PC-9 (cell line): ENCODE measurements around the gene HS6ST3. TPM values are rescaled to one million over a fixed set of nuclear protein-coding genes. Genes with fewer than 3 reads are reported as not detected.

Source experiments
- BruUV-seq: library from RNA; stranded (reverse); fragments of 400-500 nt; replicated peaks from 2 replicates; lab custom pipeline; 2021; lab: Mats Ljungman, UMichigan
- CTCF ChIA-PET: fragments of 300-600 bp; sonication (Branson Sonifier 250); formaldehyde crosslinking; loops from one replicate; lab custom pipeline; 2022; ENCODE audit warnings: antibody characterized with exemption; lab: Charles Lee
- POLR2A ChIA-PET: fragments of 300-600 bp; sonication (Branson Sonifier 250); formaldehyde crosslinking; loops from one replicate; lab custom pipeline; 2022; ENCODE audit warnings: antibody characterized with exemption; ENCODE audit not compliant: unreplicated experiment; lab: Charles Lee
- DNase-seq, 2 experiments: peaks; one replicate each; pipeline versions ENCODE4 v3.0.0 to v3.0.0-alpha.2; 2015 to 2022; ENCODE audit warnings: mixed read lengths in 1 of 2
- H2AFZ ChIP-seq: fragments of 200-600 bp; sonication (generic); 2 replicates; pipeline ENCODE4 v1.8.1; 2017; ENCODE audit warnings: antibody characterized with exemption
- H3F3A ChIP-seq: fragments of 200-600 bp; sonication (generic); 2 replicates; pipeline ENCODE4 v1.8.1; 2017; ENCODE audit warnings: antibody characterized with exemption, mild to moderate bottlenecking, low read depth; ENCODE audit not compliant: insufficient read depth
- H3K27ac ChIP-seq: fragments of 200-600 bp; sonication (generic); 2 replicates; pipeline ENCODE4 v1.6.1; 2016; ENCODE audit warnings: mixed run types
- H3K27me3 ChIP-seq: fragments of 200-600 bp; sonication (generic); 2 replicates; pipeline ENCODE4 v1.6.1; 2016; ENCODE audit warnings: low read depth, mixed run types; ENCODE audit not compliant: insufficient read depth
- H3K36me3 ChIP-seq: fragments of 200-600 bp; sonication (generic); 2 replicates; pipeline ENCODE4 v1.6.1; 2016; ENCODE audit warnings: low read depth, mixed run types
- H3K4me1 ChIP-seq: fragments of 200-600 bp; sonication (generic); replicated peaks from 2 replicates; pipeline ENCODE4 v1.6.1; 2016; ENCODE audit warnings: mixed run types; ENCODE audit not compliant: insufficient read depth
- H3K4me2 ChIP-seq: fragments of 200-600 bp; sonication (generic); 2 replicates; pipeline ENCODE4 v1.6.1; 2017; ENCODE audit warnings: mixed run types
- H3K4me3 ChIP-seq: fragments of 200-600 bp; sonication (generic); 2 replicates; pipeline ENCODE4 v1.6.1; 2016; ENCODE audit warnings: mixed run types
- H3K79me2 ChIP-seq: fragments of 200-600 bp; sonication (generic); 2 replicates; pipeline ENCODE4 v1.6.1; 2017; ENCODE audit warnings: low read depth, mixed run types
- H3K9me2 ChIP-seq: fragments of 200-600 bp; sonication (generic); 2 replicates; pipeline ENCODE4 v1.8.1; 2017; ENCODE audit warnings: mild to moderate bottlenecking; ENCODE audit not compliant: insufficient read depth
- H3K9me3 ChIP-seq: fragments of 200-600 bp; sonication (generic); 2 replicates; pipeline ENCODE4 v1.8.1; 2016; ENCODE audit warnings: low read depth; ENCODE audit not compliant: insufficient read depth
- H4K20me1 ChIP-seq: fragments of 200-600 bp; sonication (generic); 2 replicates; pipeline ENCODE4 v1.8.1; 2017; ENCODE audit not compliant: insufficient read depth
- EZH2 ChIP-seq: fragments of 200-600 bp; sonication (generic); IDR thresholded peaks from 2 replicates; pipeline ENCODE4 v1.8.0; 2017; ENCODE audit warnings: antibody characterized with exemption, low read depth
- intact Hi-C: fragments of 100-400 bp; cut with micrococcal nuclease; formaldehyde crosslinking; loops from one replicate; pipeline ENCODE4 v1.10.0; 2022; ENCODE audit not compliant: unreplicated experiment
- total RNA-seq: library from RNA; stranded (reverse); gene quantifications from 2 replicates; pipeline ENCODE4 v1.2.3, GENCODE V29; 2021
- TF ChIP-seq, protein P1 (sequence below): fragments of 200-600 bp; sonication (generic); conservative IDR thresholded peaks from 2 replicates; pipeline ENCODE4 v1.6.1; 2017; ENCODE audit warnings: mixed run types, antibody characterized with exemption, mild to moderate bottlenecking, moderate library complexity

The HS6ST3 gene
- total RNA-seq, 1 experiment from 2014 or later = not detected

DNA sequence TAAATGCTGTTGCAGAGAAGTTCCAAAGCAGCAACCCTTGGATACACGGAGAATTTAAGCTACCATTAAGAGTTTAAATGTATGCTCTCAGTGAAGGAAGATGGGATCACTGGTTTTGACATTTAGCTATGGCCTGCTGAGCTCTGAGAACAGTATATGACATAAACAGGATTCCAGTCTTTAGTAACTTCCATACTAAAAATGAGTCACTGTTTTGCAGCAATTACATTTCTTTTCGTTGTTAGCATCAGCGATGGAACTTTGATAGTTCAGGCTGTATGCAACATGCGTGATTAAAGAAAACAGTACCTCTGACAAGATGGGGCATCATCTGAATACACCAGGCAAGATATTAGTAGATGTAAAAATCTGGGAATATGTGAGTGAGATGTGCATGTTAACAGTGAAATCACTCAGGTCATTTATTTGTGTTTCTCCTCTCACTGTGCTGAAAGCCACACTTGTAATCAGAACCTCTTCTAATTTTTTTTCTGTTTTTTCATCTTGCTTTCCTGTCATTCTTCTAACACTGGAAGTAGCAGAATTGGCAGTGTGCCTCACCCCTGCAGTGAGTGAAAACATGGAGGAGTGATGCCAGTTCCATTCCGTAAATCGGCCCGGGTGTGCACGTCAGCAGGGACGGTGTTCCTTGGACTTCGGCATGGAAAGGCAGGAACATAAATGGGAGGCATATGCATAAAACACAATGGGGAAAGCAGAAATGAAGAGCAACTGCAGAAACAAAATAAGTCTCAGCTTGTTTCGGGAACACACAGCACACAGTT is 542.8 kb downstream of the HS6ST3 start:
- Histone ChIP-seq H3K9me3 (no peaks in the 10 kb centered on the region), H3K27ac (no peak overlapping the region), H3K9me2 (no peaks in the 10 kb centered on the region), H3K79me2 (no peaks in the 10 kb centered on the region), H4K20me1 (no peaks in the 10 kb centered on the region), H3K4me1 (no peaks in the 10 kb centered on the region), H3K4me2 (no peak overlapping the region), H3F3A (no peaks in the 10 kb centered on the region), H2AFZ (no peak overlapping the region), H3K36me3 (no peaks in the 10 kb centered on the region), H3K4me3 (no peak overlapping the region), H3K27me3 (no peaks in the 10 kb centered on the region)
- ChIA-PET POLR2A (no interaction called here), CTCF (no interaction called here)
- BruUV-seq = no TSS peak
- intact Hi-C loops = no loop called here
- no peak for TF ChIP-seq EZH2
- TF ChIP-seq, protein P1, sequence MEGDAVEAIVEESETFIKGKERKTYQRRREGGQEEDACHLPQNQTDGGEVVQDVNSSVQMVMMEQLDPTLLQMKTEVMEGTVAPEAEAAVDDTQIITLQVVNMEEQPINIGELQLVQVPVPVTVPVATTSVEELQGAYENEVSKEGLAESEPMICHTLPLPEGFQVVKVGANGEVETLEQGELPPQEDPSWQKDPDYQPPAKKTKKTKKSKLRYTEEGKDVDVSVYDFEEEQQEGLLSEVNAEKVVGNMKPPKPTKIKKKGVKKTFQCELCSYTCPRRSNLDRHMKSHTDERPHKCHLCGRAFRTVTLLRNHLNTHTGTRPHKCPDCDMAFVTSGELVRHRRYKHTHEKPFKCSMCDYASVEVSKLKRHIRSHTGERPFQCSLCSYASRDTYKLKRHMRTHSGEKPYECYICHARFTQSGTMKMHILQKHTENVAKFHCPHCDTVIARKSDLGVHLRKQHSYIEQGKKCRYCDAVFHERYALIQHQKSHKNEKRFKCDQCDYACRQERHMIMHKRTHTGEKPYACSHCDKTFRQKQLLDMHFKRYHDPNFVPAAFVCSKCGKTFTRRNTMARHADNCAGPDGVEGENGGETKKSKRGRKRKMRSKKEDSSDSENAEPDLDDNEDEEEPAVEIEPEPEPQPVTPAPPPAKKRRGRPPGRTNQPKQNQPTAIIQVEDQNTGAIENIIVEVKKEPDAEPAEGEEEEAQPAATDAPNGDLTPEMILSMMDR = no peak
- DNase-seq = no peak

DNA sequence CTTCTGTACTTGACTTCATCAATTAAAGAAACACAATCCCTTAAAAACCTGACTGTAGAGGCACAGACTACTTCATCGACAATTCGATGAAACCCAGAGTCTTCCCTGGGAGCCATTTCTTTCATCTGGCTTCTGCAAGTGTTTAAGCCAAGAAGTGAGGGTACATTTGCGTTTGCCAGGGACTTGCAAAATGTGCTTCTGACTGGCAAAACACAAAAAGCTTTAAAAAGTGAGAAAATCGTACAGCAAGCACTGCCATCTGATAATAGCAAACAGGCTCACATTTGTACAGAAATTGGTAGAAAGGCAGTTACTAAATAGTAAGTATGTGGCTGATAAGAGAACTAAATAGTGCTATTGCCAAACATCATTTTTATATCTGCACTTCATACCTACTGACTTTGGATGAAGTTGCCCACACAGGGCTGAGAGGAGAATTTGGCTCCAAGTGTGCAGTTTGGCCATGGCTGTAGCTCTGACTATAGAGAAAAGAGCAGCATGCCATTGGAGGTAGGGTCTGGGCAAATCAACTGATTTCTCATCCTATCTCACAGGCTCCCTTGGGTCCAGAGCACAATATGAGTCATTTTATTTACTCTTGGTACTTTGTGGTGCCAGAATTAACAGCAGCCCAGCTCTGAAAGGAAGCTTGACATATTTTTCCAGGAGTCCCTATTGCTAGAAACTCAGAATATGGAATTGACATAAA is 546.2 kb downstream of the HS6ST3 start:
- no peaks in the 10 kb centered on the region for H3K9me2 ChIP-seq
- ChIA-PET POLR2A (no interaction called here), CTCF (no interaction called here)
- no peak for TF ChIP-seq EZH2
- TF ChIP-seq, protein P1 = no peak
- no peak overlapping the region for H3K27ac ChIP-seq
- no peak for DNase-seq
- H3K9me3 ChIP-seq = 0 out of 2 replicates have a peak, but pooled peaks cover 4% of the 10 kb centered on the region
- no peak overlapping the region for H3K4me2 ChIP-seq
- no peaks in the 10 kb centered on the region for H3K4me1 ChIP-seq
- no peaks in the 10 kb centered on the region for H3K79me2 ChIP-seq
- intact Hi-C loops = no loop called here
- H3K36me3 ChIP-seq = no peaks in the 10 kb centered on the region
- H2AFZ ChIP-seq = no peak overlapping the region
- H4K20me1 ChIP-seq = no peaks in the 10 kb centered on the region
- H3K27me3 ChIP-seq = no peaks in the 10 kb centered on the region
- H3K4me3 ChIP-seq = no peak overlapping the region
- BruUV-seq = no TSS peak
- H3F3A ChIP-seq = no peaks in the 10 kb centered on the region

DNA sequence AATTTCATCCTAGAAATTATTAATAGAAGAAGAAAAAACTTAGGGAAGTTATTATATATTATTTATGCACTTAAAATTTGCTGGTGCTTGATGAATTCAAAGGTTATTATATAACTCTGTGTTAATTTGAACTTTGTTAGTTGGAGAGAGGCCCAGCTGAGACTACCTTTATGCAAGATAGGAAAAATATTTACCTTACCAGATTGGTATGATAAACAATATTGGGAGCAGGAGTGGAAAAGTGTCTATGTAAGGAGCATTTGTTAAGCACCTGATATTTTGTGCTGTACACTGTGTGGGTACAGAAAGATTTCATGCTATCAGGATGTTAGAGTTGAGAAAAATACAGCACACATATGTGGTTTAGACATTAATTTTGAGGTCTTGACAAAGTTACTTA is 547.1 kb downstream of the HS6ST3 start:
- DNase-seq = no peak
- POLR2A ChIA-PET = no interaction called here
- CTCF ChIA-PET = no interaction called here
- Histone ChIP-seq H2AFZ (no peak overlapping the region), H3K79me2 (no peaks in the 10 kb centered on the region), H3K9me3 (0 out of 2 replicates have a peak, but pooled peaks cover 4% of the 10 kb centered on the region), H3K4me3 (no peak overlapping the region), H3K9me2 (0 out of 2 replicates have a peak, but pooled peaks cover 4% of the 10 kb centered on the region), H3K4me2 (no peak overlapping the region), H3K27ac (no peak overlapping the region), H4K20me1 (no peaks in the 10 kb centered on the region), H3K36me3 (no peaks in the 10 kb centered on the region), H3K4me1 (no peaks in the 10 kb centered on the region), H3F3A (no peaks in the 10 kb centered on the region), H3K27me3 (no peaks in the 10 kb centered on the region)
- no TSS peak for BruUV-seq
- intact Hi-C loops = no loop called here
- no peak for TF ChIP-seq EZH2
- TF ChIP-seq, protein P1 = no peak
